Upper lobe of left lung (tissue), 6 donors: Measurements from ENCODE around the gene DPF1. TPM values are rescaled to one million over a fixed set of nuclear protein-coding genes. Genes with fewer than 3 reads are reported as not detected.

Experiments used
- ATAC-seq, 2 donors: fragments of 200-7000 bp; cut with Tn5 transposase; one replicate each; pipeline ENCODE4 v1.9.1; 2022; ENCODE audit warnings: mild to moderate bottlenecking in 2 of 2, moderate library complexity in 2 of 2; ENCODE audit not compliant: low FRiP score in 2 of 2
- DNase-seq, 2 donors: peaks; one replicate each; pipeline ENCODE4 v3.0.0-alpha.2; 2019 to 2020
- H3K27ac ChIP-seq, 4 donors: fragments of 200-600 bp; sonication (generic); one replicate each; pipeline ENCODE4 v1.5.1; 2016 to 2019
- H3K27me3 ChIP-seq, 4 donors: fragments of 200-600 bp; sonication (generic); one replicate each; pipeline ENCODE4 v1.5.1; 2017 to 2019
- H3K36me3 ChIP-seq, 4 donors: fragments of 200-600 bp; sonication (generic); one replicate each; pipeline ENCODE4 v1.5.1; 2016 to 2019
- H3K4me1 ChIP-seq, 4 donors: fragments of 200-600 bp; sonication (generic); one replicate each; pipeline ENCODE4 v1.5.1; 2018 to 2019
- H3K4me3 ChIP-seq, 4 donors: fragments of 200-600 bp; sonication (generic); one replicate each; pipeline ENCODE4 v1.5.1; 2017 to 2019; ENCODE audit warnings: mild to moderate bottlenecking in 2 of 4, moderate library complexity in 1 of 4
- H3K9me3 ChIP-seq, 4 donors: fragments of 200-600 bp; sonication (generic); one replicate each; pipeline ENCODE4 v1.5.1; 2018 to 2019
- EP300 ChIP-seq, 4 donors: sonication (generic); formaldehyde crosslinking; IDR thresholded peaks; one replicate each; pipeline ENCODE4 v1.5.1; 2017; ENCODE audit warnings: antibody characterized with exemption in 4 of 4, control low read depth in 2 of 4
- POLR2A ChIP-seq, 4 donors: fragments of 450-650 bp; IDR thresholded peaks; one replicate each; pipeline ENCODE4 v1.5.1; 2016 to 2017; ENCODE audit warnings: antibody characterized with exemption in 4 of 4, mild to moderate bottlenecking in 2 of 4
- POLR2AphosphoS5 ChIP-seq, 2 donors: sonication (generic); formaldehyde crosslinking; IDR thresholded peaks; one replicate each; pipeline ENCODE4 v1.5.1; 2017; ENCODE audit warnings: antibody characterized with exemption in 2 of 2
- WGBS, 2 donors: methylation state at CpG; one replicate each; pipeline ENCODE4 v1.1.5; 2017 to 2018; 5-methylcytosine and 5-hydroxymethylcytosine counted together
- total RNA-seq, 6 donors: library from RNA; depleted of rRNA in 4 of 6; stranded (reverse); fragments of >200 nt in 4 of 6; gene quantifications; one replicate each; pipeline versions ENCODE4 v1.1.0 to v1.2.1, GENCODE V29; 2016 to 2021
- TF ChIP-seq, protein P1 (sequence below), 6 experiments: fragments of 450-650 bp in 4 of 6; fragments of 200-600 bp in 2 of 6; sonication (generic) in 2 of 6; IDR thresholded peaks; one replicate each; pipeline ENCODE4 v1.5.1; 2016 to 2019; ENCODE audit warnings: antibody characterized with exemption in 6 of 6
- donor health status: DM: no; HTN: no; CAD: no; lungs with moderate emphysema.
- donor health status: DM: no; HTN: yes; CAD: no; lungs with severe emphysema.

The DPF1 gene
- total RNA-seq, 6 donors from 2014 or later = 0.40 to 0.46 TPM; not detected in 4

DNA sequence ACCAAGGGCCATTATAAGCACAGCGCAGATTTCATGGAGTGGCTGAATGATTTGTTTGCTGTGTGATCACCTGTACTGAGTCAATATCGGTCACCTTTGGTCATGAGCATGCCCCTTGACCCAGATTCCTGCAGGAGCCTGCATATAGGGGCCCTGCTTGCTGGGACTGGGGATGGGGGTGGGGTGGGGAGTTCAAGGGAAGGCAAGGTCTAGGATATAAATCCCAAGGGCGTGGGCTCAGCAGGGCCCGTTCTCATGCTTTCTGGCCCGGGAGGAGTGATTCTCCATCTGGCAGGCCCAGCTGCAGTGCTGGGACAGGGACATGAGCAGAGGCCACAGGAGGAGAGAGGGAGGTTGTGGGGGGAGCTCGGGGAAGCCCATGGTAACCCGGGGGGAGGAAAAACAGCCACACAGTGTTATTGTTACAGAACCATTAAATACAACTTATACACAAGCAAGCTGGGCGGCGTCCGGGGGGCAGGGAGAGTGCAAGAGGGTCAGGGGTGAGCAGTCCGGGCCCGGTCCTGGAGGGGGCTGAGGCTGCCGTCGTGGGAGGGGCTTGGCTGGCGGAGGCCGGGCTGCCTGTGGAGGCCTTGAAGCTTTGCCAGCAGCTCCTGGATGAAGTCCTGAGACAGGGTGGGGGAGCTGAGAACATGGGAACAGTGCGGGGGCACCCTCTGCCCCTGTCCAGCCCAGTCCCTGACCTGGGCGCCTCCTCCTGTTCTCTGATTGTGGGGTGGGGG is 27.0 kb upstream of the DPF1 start:
- H3K36me3 ChIP-seq = no peaks in the 10 kb centered on the region
- H3K9me3 ChIP-seq = no peaks in the 10 kb centered on the region
- H3K4me3 ChIP-seq = peak overlapping the region in 2 of 4 donors; percentile 62 to 65
- peaks cover 0 to under 1% (median under 1%) of the 10 kb centered on the region in 4 donors for H3K27me3 ChIP-seq
- peak; percentile 32 to 67 for ATAC-seq
- peak; percentile 45 to 86 for DNase-seq
- H3K27ac ChIP-seq = peak overlapping the region; percentile 73 to 91 (median 82)
- H3K4me1 ChIP-seq = peaks cover 25 to 54% (median 30%) of the 10 kb centered on the region in 4 donors
- TF ChIP-seq, protein P1, sequence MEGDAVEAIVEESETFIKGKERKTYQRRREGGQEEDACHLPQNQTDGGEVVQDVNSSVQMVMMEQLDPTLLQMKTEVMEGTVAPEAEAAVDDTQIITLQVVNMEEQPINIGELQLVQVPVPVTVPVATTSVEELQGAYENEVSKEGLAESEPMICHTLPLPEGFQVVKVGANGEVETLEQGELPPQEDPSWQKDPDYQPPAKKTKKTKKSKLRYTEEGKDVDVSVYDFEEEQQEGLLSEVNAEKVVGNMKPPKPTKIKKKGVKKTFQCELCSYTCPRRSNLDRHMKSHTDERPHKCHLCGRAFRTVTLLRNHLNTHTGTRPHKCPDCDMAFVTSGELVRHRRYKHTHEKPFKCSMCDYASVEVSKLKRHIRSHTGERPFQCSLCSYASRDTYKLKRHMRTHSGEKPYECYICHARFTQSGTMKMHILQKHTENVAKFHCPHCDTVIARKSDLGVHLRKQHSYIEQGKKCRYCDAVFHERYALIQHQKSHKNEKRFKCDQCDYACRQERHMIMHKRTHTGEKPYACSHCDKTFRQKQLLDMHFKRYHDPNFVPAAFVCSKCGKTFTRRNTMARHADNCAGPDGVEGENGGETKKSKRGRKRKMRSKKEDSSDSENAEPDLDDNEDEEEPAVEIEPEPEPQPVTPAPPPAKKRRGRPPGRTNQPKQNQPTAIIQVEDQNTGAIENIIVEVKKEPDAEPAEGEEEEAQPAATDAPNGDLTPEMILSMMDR (IDR thresholded peaks at IDR 0.05) = no peak
- TF ChIP-seq POLR2AphosphoS5 (IDR thresholded peaks at IDR 0.05) = no peak
- TF ChIP-seq POLR2A (IDR thresholded peaks at IDR 0.05) = no peak
- TF ChIP-seq EP300 (IDR thresholded peaks at IDR 0.05) = no peak
- whole genome bisulfite sequencing, 2 donors = 39 to 48% methylated on average over 15 to 18 of the region's 18 CpGs

DNA sequence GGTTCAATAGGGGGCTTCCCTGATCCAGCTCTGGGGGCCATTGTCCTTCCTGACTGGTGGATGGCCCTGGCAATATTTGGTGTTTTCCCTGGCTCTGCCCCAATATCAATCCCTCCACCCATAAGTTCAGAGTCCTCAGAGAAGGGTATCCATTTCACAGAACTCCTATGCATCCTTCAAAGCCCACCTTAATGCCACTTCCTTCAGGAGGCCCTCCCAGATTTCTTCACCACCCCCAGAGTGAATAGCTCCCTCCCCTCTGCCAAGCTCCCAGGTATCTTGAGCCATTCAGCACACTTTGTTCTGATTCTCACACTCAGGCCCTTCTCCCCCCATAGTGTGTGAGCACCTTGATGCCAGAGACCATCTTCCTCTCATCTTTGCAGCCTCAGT is 26.4 kb upstream of the DPF1 start:
- no peak for ATAC-seq
- Histone ChIP-seq H3K4me3 (no peak overlapping the region), H3K9me3 (no peaks in the 10 kb centered on the region), H3K27me3 (no peaks in the 10 kb centered on the region), H3K4me1 (peaks cover 23 to 57% (median 30%) of the 10 kb centered on the region in 4 donors), H3K36me3 (no peaks in the 10 kb centered on the region), H3K27ac (peak overlapping the region in 3 of 4 donors; percentile 81 to 91 (median 82))
- DNase-seq = no peak
- TF ChIP-seq POLR2AphosphoS5 (IDR thresholded peaks at IDR 0.05) (no peak), EP300 (IDR thresholded peaks at IDR 0.05) (no peak), POLR2A (IDR thresholded peaks at IDR 0.05) (no peak)
- TF ChIP-seq, protein P1 (IDR thresholded peaks at IDR 0.05) = no peak

DNA sequence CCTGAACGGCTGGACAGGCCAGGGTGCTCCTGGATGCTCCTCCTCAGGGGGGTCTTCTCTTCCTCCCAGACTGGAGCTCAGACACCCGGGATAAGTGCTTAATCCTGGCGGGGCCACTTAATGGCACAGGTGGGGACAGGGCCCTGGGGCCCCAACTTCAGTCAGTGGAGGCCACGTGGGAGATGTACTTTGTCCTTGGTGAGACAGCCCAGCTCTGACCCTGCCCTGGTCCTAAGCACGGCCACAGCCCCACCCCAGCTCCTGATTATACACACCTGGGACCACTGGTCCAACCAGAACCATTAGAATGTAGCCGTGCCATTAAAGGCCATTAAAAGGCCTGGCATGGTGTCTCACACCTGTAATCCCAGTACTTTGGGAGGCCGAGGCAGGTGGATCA is 24.4 kb upstream of the DPF1 start:
- Histone ChIP-seq H3K4me1 (peaks cover 39 to 70% (median 45%) of the 10 kb centered on the region in 4 donors), H3K9me3 (no peaks in the 10 kb centered on the region), H3K4me3 (no peak overlapping the region), H3K36me3 (no peaks in the 10 kb centered on the region), H3K27ac (peak overlapping the region in 3 of 4 donors; percentile 50 to 53 (median 51)), H3K27me3 (no peaks in the 10 kb centered on the region)
- WGBS, 2 donors = 85 to 98% methylated on average over 4 to 7 of the region's 7 CpGs
- TF ChIP-seq, protein P1 (IDR thresholded peaks at IDR 0.05) = no peak
- DNase-seq (no peak), ATAC-seq (no peak)

DNA sequence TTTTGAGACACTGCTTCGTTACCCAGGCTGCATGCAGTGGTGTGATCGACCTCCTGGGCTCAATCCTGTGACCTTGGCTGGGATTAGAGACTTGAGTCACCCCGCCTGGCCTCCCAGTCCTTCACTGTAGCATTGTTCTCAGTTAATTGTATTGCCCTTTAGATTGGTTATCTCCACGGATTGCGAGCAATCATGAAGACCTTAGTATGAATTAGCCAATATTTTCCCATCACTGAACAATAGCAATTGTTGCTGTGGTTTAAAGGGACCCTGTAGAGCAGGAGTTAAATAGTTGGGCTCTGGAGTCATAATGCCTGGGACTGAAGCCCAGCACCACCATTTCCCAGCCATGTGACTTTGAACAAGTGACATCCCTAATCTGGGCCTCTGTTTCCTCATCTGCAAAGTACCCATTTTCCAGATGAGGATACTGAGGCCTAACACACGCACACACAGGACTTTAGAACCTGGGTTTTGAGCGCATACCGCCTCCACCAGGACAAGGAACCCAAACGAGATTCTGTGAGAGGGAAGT is 23.8 kb upstream of the DPF1 start:
- Histone ChIP-seq H3K4me1 (peaks cover 37 to 64% (median 41%) of the 10 kb centered on the region in 4 donors), H3K9me3 (no peaks in the 10 kb centered on the region), H3K27me3 (no peaks in the 10 kb centered on the region), H3K4me3 (no peak overlapping the region), H3K27ac (peak overlapping the region in 3 of 4 donors; percentile 32 to 51 (median 50)), H3K36me3 (no peaks in the 10 kb centered on the region)
- no peak for ATAC-seq
- TF ChIP-seq EP300 (IDR thresholded peaks at IDR 0.05) (no peak), POLR2A (IDR thresholded peaks at IDR 0.05) (no peak), POLR2AphosphoS5 (IDR thresholded peaks at IDR 0.05) (no peak)
- TF ChIP-seq, protein P1 (IDR thresholded peaks at IDR 0.05) = no peak
- DNase-seq = no peak
- 76 to 78% methylated on average over 9 of the region's 9 CpGs for WGBS, 2 donors
